Measurements from ENCODE around the gene DMXL1.

DMXL1 gene

DNA sequence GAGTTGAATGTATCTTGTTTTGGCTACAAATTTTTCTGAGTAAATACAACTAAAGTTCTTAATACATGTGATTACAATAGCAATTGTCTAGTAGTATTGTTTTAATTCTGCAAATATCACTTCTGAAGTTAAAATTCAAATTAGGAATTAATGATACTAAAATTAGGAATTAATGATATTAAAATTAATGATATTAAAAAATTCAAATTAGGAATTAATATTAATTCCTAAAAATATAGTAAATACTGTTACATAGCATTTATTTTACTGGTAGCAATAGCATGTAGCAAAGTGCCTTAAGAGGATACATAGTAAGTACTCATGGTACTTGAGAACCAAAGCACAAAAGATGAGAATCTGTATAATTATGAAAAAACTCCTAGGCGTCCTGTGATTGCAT lies 136.2 kb downstream of the DMXL1 start:
- H3K4me3 ChIP-seq (ENCODE audit: low read length), result no peak overlapping the region
- H3K9me2 ChIP-seq (replicated peaks; ENCODE audit: insufficient read depth, low read length), result no peaks in the 10 kb centered on the region
- DNase-seq, result no peak
- TF ChIP-seq, protein P1, sequence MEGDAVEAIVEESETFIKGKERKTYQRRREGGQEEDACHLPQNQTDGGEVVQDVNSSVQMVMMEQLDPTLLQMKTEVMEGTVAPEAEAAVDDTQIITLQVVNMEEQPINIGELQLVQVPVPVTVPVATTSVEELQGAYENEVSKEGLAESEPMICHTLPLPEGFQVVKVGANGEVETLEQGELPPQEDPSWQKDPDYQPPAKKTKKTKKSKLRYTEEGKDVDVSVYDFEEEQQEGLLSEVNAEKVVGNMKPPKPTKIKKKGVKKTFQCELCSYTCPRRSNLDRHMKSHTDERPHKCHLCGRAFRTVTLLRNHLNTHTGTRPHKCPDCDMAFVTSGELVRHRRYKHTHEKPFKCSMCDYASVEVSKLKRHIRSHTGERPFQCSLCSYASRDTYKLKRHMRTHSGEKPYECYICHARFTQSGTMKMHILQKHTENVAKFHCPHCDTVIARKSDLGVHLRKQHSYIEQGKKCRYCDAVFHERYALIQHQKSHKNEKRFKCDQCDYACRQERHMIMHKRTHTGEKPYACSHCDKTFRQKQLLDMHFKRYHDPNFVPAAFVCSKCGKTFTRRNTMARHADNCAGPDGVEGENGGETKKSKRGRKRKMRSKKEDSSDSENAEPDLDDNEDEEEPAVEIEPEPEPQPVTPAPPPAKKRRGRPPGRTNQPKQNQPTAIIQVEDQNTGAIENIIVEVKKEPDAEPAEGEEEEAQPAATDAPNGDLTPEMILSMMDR (IDR thresholded peaks at IDR 0.05; ENCODE audit: low read length), result no peak
- no peaks in the 10 kb centered on the region for H3K36me3 ChIP-seq (replicated peaks; ENCODE audit: insufficient read depth, low read length)
- no peaks in the 10 kb centered on the region for H3K79me2 ChIP-seq (ENCODE audit: low read length)
- H3K27me3 ChIP-seq (replicated peaks; ENCODE audit: insufficient read depth, low read length), result no peaks in the 10 kb centered on the region
- H3K4me2 ChIP-seq (ENCODE audit: low read depth, low read length), result no peak overlapping the region
- no peaks in the 10 kb centered on the region for H4K20me1 ChIP-seq (ENCODE audit: insufficient read depth, low read length)
- no peak overlapping the region for H2AFZ ChIP-seq (ENCODE audit: low read length)
- H3K9me3 ChIP-seq (replicated peaks; ENCODE audit: insufficient read depth, low read length), result no peaks in the 10 kb centered on the region
- no peaks in the 10 kb centered on the region for H3F3A ChIP-seq (ENCODE audit: insufficient read depth, low read length)
- H3K4me1 ChIP-seq (ENCODE audit: low read length), result 0 out of 2 replicates have a peak, but pooled peaks cover 4% of the 10 kb centered on the region
- H3K27ac ChIP-seq (ENCODE audit: low read length), result no peak overlapping the region
- H3K9ac ChIP-seq (ENCODE audit: low read length), result no peak overlapping the region

DNA sequence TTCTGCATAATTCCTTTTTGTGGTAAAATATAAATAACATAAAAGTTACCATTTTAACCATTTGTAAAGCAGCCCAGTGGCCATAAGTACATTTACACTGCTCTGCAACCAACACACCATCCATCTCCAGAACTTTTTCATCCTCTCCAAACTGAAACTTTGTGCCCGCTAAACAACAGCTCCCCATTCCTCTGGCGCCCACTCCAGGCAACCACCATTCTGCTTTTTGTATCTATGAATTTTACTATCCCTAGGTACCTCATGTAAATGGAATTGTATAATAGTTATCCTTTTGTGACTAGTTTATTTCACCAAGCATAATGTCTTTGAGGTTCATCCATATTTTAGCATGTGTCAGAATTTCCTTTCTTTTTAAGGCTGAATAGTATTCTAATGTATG lies 141.1 kb downstream of the DMXL1 start:
- TF ChIP-seq, protein P1 (IDR thresholded peaks at IDR 0.05; ENCODE audit: low read length), result no peak
- TF ChIP-seq EZH2phosphoT487 (IDR thresholded peaks at IDR 0.05; ENCODE audit: low read length), result no peak
- TF ChIP-seq EZH2 (optimal IDR thresholded peaks at IDR 0.05; ENCODE audit: low read depth, low read length), result no peak

DNA sequence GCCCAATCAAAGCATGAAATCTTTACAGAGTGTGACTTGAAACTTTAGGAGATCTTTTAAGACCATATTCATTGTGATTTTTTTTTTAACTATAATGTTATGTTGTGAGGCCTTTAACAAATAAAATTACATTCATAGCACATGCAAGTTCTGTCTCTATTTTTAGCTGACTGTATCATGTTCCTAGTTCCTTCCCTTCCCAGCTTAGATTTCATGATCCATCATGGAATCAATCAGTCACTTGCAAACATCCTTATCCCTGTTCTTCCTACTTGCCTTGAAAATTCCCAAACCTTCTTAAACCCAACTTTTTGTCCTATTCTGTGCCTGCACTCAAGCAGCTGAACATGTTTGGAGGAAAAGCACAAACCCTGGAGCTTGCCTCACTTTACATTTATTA lies 141.8 kb downstream of the DMXL1 start:
- no peaks in the 10 kb centered on the region for H3K9me3 ChIP-seq (replicated peaks; ENCODE audit: insufficient read depth, low read length)
- H3K27ac ChIP-seq (ENCODE audit: low read length), result no peak overlapping the region
- H3K4me2 ChIP-seq (ENCODE audit: low read depth, low read length), result no peak overlapping the region
- no peaks in the 10 kb centered on the region for H3K9me2 ChIP-seq (replicated peaks; ENCODE audit: insufficient read depth, low read length)
- H3K4me1 ChIP-seq (ENCODE audit: low read length), result no peaks in the 10 kb centered on the region
- no peaks in the 10 kb centered on the region for H3K36me3 ChIP-seq (replicated peaks; ENCODE audit: insufficient read depth, low read length)
- H3K4me3 ChIP-seq (ENCODE audit: low read length), result no peak overlapping the region
- H2AFZ ChIP-seq (ENCODE audit: low read length), result no peak overlapping the region
- no peaks in the 10 kb centered on the region for H4K20me1 ChIP-seq (ENCODE audit: insufficient read depth, low read length)
- H3F3A ChIP-seq (ENCODE audit: insufficient read depth, low read length), result no peaks in the 10 kb centered on the region
- TF ChIP-seq, protein P1 (IDR thresholded peaks at IDR 0.05; ENCODE audit: low read length), result no peak
- TF ChIP-seq EZH2phosphoT487 (IDR thresholded peaks at IDR 0.05; ENCODE audit: low read length), result no peak
- no peak for TF ChIP-seq EZH2 (optimal IDR thresholded peaks at IDR 0.05; ENCODE audit: low read depth, low read length)
- no peak for DNase-seq
- H3K27me3 ChIP-seq (replicated peaks; ENCODE audit: insufficient read depth, low read length), result no peaks in the 10 kb centered on the region
- no peaks in the 10 kb centered on the region for H3K79me2 ChIP-seq (ENCODE audit: low read length)
- H3K9ac ChIP-seq (ENCODE audit: low read length), result no peak overlapping the region

More for the DNA sequence above, 141.1 kb downstream of the DMXL1 start:
- Histone ChIP-seq H3K9me2 (replicated peaks; ENCODE audit: insufficient read depth, low read length) (no peaks in the 10 kb centered on the region), H3K36me3 (replicated peaks; ENCODE audit: insufficient read depth, low read length) (no peaks in the 10 kb centered on the region), H4K20me1 (ENCODE audit: insufficient read depth, low read length) (no peaks in the 10 kb centered on the region), H3F3A (ENCODE audit: insufficient read depth, low read length) (no peaks in the 10 kb centered on the region), H3K27me3 (replicated peaks; ENCODE audit: insufficient read depth, low read length) (no peaks in the 10 kb centered on the region), H3K9me3 (replicated peaks; ENCODE audit: insufficient read depth, low read length) (no peaks in the 10 kb centered on the region), H3K27ac (ENCODE audit: low read length) (no peak overlapping the region), H2AFZ (ENCODE audit: low read length) (no peak overlapping the region), H3K4me2 (ENCODE audit: low read depth, low read length) (no peak overlapping the region), H3K9ac (ENCODE audit: low read length) (no peak overlapping the region), H3K4me1 (ENCODE audit: low read length) (no peaks in the 10 kb centered on the region), H3K4me3 (ENCODE audit: low read length) (no peak overlapping the region), H3K79me2 (ENCODE audit: low read length) (no peaks in the 10 kb centered on the region)
- DNase-seq, result no peak
